IgD-negative memory B cell (primary cell): ENCODE results near the gene ZSCAN23. TPM values are rescaled to one million over a fixed set of nuclear protein-coding genes. Genes with fewer than 3 reads are reported as not detected.
"Not testable (repeated sequence)": the region's sequence is repeated elsewhere in the genome, so short reads cannot be mapped to it uniquely, and the experiment has no call there.

ENCODE experiments used
- H3K27ac Mint-ChIP-seq, 3 donors: one replicate each; pipeline ENCODE4 v1.8.0; 2020 to 2022; ENCODE audit warnings: mild to moderate bottlenecking in 3 of 3, mixed read lengths in 3 of 3, moderate library complexity in 1 of 3
- H3K27me3 Mint-ChIP-seq: one replicate; pipeline ENCODE4 v1.8.0; 2021; ENCODE audit warnings: mixed read lengths
- H3K36me3 Mint-ChIP-seq: one replicate; pipeline ENCODE4 v1.8.0; 2020; ENCODE audit warnings: mild to moderate bottlenecking, mixed read lengths
- H3K4me1 Mint-ChIP-seq, 3 donors: one replicate each; pipeline ENCODE4 v1.8.0; 2020 to 2022; ENCODE audit warnings: mixed read lengths in 3 of 3, mild to moderate bottlenecking in 1 of 3
- H3K4me3 Mint-ChIP-seq, 4 donors: one replicate each; pipeline ENCODE4 v1.8.0; 2020 to 2022; ENCODE audit warnings: mild to moderate bottlenecking in 4 of 4, mixed read lengths in 4 of 4, moderate library complexity in 3 of 4
- H3K9me3 Mint-ChIP-seq, 3 donors: one replicate each; pipeline ENCODE4 v1.8.0; 2020 to 2021; ENCODE audit warnings: mixed read lengths in 3 of 3, mild to moderate bottlenecking in 1 of 3
- polyA plus RNA-seq: library from polyadenylated mRNA; unstranded; fragments of 300-500 nt; fragmentation: Illumina TruSeq; gene quantifications from one replicate; pipeline ENCODE4 v1.2.3, GENCODE V29; 2021

The ZSCAN23 gene
- polyA plus RNA-seq, 1 donor from 2014 or later = 0.14 TPM

DNA sequence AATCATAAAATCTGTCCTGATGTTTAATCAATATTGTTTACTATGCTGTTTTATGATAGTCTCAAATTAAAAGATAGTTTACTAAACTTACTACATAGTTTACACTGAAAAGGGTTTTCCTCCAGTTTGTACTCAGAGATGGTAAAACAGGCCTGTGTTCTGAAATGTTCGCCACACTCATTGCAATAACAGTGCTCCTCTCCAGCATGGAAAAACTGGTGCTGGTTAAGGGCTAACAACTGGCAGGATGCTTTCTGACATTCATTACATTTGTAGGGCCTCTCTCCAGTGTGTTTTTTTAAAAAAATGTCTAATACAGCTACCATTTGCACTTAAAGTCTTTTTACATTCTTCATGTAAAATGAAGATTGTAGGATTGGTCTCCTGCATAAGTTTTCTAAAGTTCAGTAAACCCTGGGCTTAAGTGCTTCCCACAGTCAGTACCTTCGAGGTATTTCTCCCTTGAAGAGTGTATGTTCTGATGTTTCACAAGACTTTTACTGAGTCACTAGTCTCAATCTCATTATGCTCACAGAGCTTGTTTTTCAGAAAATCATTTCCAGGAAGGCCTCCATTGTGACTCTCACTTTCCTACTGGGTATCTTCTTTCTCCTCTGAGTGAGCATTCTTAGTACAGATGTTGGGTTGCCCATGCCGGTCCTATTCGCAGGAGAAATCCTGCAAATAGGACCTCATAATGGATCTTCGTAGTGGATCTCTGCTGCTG is 35.1 kb downstream of the ZSCAN23 start:
- Mint-ChIP-seq H3K27me3 (peaks cover 15% of the 10 kb centered on the region), H3K4me3 (no peak overlapping the region), H3K4me1 (no peaks in the 10 kb centered on the region), H3K27ac (no peak overlapping the region), H3K36me3 (no peaks in the 10 kb centered on the region), H3K9me3 (peaks cover 1 to 5% (median 4%) of the 10 kb centered on the region in 3 donors)

DNA sequence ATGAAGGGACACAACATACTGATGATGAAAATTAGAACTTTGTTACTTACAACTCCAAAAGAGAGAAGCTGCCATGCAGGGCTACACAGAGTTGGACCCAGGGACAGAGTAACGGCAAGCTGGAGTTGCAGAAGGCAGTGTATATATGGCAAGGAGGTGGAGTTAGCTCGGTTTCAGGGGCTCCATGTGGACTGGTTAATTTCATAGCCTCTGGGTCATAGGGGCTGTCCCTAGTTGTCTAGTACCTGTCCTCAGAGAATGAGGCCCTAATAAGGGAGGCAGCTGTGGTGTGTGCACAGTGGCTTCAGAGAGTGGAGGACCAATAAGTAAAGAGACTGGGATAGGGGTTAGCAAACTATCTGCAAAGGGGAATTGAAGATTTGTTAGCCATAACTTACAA is 35.9 kb downstream of the ZSCAN23 start:
- no peak overlapping the region for H3K27ac Mint-ChIP-seq
- peaks cover 1 to 5% (median 4%) of the 10 kb centered on the region in 3 donors for H3K9me3 Mint-ChIP-seq

DNA sequence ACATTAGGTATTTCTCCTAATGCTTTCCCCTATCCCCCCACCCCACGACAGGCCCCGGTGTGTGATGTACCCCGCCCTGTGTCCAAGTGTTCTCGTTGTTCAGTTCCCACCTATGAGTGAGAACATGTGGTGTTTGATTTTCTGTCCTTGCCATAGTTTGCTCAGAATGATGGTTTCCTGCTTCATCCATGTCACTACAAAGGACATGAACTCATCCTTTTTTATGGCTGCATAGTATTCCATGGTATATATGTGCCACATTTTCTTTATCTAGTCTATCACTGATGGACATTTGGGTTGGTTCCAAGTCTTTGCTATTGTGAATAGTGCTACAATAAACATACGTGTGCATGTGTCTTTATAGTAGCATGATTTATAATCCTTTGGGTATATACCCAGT is 39.4 kb downstream of the ZSCAN23 start:
- not testable (repeated sequence) for H3K27ac Mint-ChIP-seq, H3K4me1 Mint-ChIP-seq, H3K36me3 Mint-ChIP-seq, H3K9me3 Mint-ChIP-seq
- Mint-ChIP-seq H3K4me3 (peak overlapping the region in 1 of 4 donors; percentile 20), H3K27me3 (peaks cover 16% of the 10 kb centered on the region)

More for the DNA sequence above, 35.9 kb downstream of the ZSCAN23 start:
- H3K4me3 Mint-ChIP-seq = no peak overlapping the region
- H3K4me1 Mint-ChIP-seq = no peaks in the 10 kb centered on the region
- no peaks in the 10 kb centered on the region for H3K36me3 Mint-ChIP-seq
- peaks cover 14% of the 10 kb centered on the region for H3K27me3 Mint-ChIP-seq

DNA sequence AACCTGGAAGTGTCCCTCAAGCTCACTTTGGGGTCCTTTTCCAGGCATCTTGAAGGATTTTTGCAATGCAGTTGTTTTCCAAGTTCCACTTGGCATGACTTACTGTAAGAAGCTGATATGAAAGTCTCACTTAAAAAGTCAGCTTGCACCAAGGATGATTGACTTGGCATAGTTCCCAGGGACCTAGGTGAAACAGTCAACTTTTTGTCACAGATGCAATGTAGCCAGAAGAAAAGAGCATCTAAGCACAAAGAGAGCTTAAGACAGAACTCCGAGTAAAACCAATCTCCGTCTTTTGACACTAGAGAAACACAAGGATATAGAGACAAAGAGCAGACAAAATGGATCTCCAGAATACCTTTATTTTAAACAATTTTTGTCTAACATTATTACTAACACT is 41.1 kb downstream of the ZSCAN23 start:
- Mint-ChIP-seq H3K36me3 (peaks cover 6% of the 10 kb centered on the region), H3K27me3 (peaks cover 16% of the 10 kb centered on the region), H3K9me3 (peaks cover 1 to 4% (median 3%) of the 10 kb centered on the region in 3 donors), H3K4me3 (peak overlapping the region in 1 of 4 donors; percentile 22), H3K27ac (no peak overlapping the region), H3K4me1 (peaks cover 15 to 21% (median 17%) of the 10 kb centered on the region in 3 donors)

DNA sequence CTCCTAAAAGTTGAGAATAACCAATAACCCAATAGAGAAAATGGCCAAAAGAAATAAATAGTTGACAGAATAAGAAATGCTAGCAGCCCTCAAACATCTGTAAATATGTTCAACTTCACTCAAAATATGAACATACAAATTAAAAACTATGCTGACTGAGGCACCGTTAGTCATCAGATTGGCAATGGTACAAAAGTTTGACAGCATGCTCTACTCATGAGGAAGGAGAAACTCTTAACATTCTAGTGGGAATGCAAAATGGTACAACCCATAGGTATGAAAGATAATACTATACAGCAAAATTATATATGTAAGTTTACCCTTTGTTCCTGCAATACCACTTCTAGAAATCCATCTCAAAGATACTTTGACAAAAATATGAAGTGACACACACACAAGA is 42.1 kb downstream of the ZSCAN23 start:
- Mint-ChIP-seq H3K4me3 (peak overlapping the region in 2 of 4 donors; percentile 13 to 97), H3K36me3 (peaks cover 10% of the 10 kb centered on the region), H3K27ac (peak overlapping the region in 1 of 3 donors; percentile 26), H3K9me3 (peaks cover 1 to 4% (median 3%) of the 10 kb centered on the region in 3 donors), H3K4me1 (peaks cover 21 to 31% (median 27%) of the 10 kb centered on the region in 3 donors), H3K27me3 (peaks cover 16% of the 10 kb centered on the region)

DNA sequence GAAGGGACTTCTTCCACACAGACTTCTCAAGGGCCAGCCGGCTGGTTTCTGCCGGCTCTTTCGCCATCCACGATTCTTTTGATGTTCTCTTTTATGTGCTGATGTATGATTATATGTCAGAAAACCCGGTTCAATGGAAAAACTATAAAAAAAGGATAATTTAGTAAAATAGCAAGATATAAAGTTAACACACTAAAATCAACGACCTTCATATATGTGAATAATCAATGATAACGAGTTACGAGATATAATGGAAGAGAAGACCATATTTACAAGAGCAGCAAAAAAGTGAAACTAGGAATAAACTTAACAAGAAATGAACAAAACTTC is 43.2 kb downstream of the ZSCAN23 start:
- Mint-ChIP-seq H3K27ac (peak overlapping the region; percentile 92 to 97 (median 94)), H3K4me1 (peaks cover 24 to 42% (median 37%) of the 10 kb centered on the region in 3 donors), H3K27me3 (peaks cover 16% of the 10 kb centered on the region), H3K36me3 (peaks cover 10% of the 10 kb centered on the region), H3K4me3 (peak overlapping the region; percentile 93 to 97 (median 96)), H3K9me3 (peaks cover 1 to 4% (median 3%) of the 10 kb centered on the region in 3 donors)

DNA sequence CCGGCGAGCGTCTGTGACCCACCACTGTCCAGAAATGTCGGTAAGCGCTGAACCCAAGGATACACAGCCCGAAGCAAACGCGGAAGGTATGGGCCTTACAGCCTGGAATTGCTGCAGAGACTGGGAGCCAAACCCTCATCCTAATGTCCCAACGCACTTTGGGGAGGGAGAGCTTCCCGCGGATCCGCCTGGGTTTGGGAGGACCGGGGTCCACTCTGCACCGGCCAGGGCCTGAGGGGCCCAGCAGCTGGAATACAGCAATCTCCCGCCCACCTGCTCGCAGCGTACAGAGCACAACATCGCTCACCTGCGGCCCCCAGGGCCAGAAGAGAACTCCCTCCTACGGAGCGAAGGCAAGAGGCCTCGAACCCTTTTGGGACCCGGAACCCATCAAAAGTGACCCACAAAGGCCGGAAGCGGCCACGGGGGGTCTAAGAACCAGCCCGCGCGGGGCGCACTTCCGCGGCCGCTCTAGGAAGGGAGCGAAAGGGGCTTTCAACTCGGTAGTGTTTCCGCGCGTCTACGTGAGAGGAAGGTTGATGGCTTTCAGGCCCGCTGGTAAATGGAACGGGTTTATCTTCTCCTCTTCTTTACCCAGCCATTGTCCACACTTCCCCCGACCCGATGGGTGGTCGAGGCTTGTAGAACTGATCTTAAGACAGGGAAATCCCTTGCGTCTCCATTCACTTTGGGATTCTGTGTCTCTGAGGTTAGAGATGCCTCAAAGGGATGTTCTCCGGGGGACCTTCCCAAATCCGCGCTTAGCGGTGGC is 43.8 kb downstream of the ZSCAN23 start, which contains the start of gene ZSCAN12:
ZSCAN12 (minus strand) TSS at position 398 of the 772 bp plus-strand sequence. CDS start 1,342 bp downstream, outside the sequence.
- H3K36me3 Mint-ChIP-seq = peaks cover 10% of the 10 kb centered on the region
- H3K9me3 Mint-ChIP-seq = peaks cover 1 to 4% (median 3%) of the 10 kb centered on the region in 3 donors
- peaks cover 24 to 43% (median 39%) of the 10 kb centered on the region in 3 donors for H3K4me1 Mint-ChIP-seq
- H3K4me3 Mint-ChIP-seq = peak within 1 kb of the TSS; percentile 93 to 97 (median 96)
- H3K27ac Mint-ChIP-seq = peak within 1 kb of the TSS; percentile 92 to 97 (median 94)
- peaks cover 14% of the 10 kb centered on the region for H3K27me3 Mint-ChIP-seq

DNA sequence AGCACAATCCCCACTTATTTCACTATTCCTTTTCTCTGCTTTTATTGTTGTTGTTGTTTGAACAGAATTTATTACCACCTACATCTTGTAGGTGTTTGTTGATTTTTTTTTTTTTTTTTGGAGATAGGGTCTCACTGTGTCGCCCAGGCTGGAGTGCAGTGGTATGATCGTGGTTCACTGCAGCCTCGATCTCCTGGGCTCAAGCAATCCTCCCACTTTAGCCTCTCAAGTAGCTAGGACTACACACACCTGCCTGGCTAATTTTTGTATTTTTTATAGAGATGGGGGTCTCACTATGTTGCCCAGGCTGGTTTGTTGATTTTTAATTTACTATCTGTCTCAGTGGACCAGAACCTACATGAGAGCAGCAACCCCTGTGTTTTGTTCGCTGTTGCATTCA is 47.4 kb downstream of the ZSCAN23 start:
- Mint-ChIP-seq H3K4me1 (peaks cover 30 to 44% (median 43%) of the 10 kb centered on the region in 3 donors), H3K9me3 (peaks cover 0 to 10% (median 3%) of the 10 kb centered on the region in 3 donors), H3K27ac (no peak overlapping the region), H3K27me3 (peaks cover 1% of the 10 kb centered on the region), H3K4me3 (no peak overlapping the region), H3K36me3 (peaks cover 12% of the 10 kb centered on the region)

DNA sequence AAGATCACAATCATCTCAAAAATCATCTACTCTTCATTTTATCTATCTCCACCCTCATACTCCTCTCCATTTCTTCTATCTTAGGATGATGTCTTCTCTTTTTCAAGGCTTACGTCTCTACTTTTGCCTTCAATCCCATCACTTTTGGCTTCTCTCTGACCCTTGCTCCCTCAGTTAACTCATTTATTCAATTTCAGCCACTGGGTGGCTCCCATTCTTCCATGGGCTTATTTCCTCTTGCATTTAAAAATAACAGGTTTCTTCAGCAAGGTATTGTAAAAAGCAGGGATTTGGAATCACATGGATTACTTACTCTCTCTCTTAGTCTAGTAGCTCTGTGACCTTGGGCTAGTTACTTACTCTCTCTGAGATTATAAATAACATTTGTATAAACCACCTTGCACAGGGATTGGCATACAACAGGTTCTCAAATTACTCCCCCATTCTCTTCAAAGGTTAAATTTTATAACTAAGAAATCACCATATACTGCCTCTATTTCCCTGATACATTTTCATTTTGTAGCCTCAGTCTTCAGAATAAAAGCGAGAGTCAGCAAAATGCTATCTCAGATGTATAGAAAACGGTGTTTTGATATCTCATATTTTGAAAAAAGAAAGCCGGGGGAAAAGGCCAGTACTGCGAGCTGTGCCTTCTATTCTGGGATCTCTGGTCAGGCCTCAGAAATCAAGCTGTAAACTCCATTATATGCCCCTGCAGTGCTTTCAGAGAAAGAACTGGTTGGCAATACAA is 49.2 kb downstream of the ZSCAN23 start:
- Mint-ChIP-seq H3K27ac (no peak overlapping the region), H3K36me3 (peaks cover 12% of the 10 kb centered on the region)

DNA sequence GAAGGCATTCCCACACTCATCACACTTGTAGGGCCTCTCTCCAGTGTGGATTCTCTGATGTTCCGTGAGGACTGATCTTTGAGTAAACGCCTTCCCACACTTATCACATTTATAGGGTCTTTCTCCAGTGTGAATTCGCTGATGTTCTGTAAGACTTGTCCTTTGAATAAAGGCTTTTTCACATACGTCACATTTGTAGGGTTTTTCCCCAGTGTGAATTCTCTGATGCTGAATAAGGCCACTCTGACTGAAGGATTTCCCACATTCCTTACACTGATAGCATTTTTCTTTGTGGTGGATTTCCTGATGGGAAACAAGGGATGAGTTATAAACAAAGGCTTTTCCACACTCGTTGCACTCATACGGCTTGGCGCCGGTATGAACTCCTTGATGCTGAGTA is 52.6 kb downstream of the ZSCAN23 start:
- Mint-ChIP-seq H3K27me3 (no peaks in the 10 kb centered on the region), H3K4me1 (peaks cover 7 to 13% (median 11%) of the 10 kb centered on the region in 3 donors), H3K9me3 (peaks cover 0 to 7% (median 1%) of the 10 kb centered on the region in 3 donors), H3K27ac (no peak overlapping the region), H3K4me3 (no peak overlapping the region), H3K36me3 (peaks cover 10% of the 10 kb centered on the region)

More for the DNA sequence above, 49.2 kb downstream of the ZSCAN23 start:
- Mint-ChIP-seq H3K4me3 (no peak overlapping the region), H3K4me1 (peaks cover 24 to 40% (median 35%) of the 10 kb centered on the region in 3 donors), H3K27me3 (no peaks in the 10 kb centered on the region), H3K9me3 (peaks cover 0 to 7% (median 1%) of the 10 kb centered on the region in 3 donors)

DNA sequence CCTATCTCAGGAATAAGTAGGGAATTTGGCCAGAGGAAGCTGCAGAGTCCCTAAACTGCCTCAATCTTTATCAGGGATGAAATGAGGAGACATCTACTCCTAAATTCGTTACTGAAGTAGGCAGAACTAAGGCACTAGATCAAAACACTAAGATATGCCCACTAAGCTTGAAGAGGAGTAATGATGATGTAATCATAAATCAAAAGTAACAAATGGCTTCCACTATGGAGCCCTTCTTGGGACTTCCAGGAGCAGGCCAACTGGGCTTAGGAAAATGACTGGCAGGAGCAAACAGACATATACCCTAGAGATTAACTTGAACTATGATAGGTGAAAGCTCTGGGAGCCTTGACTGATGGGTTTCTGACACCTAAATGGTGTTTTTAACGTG is 59.2 kb downstream of the ZSCAN23 start:
- H3K27ac Mint-ChIP-seq = no peak overlapping the region
- no peaks in the 10 kb centered on the region for H3K9me3 Mint-ChIP-seq
- peaks cover 13 to 21% (median 15%) of the 10 kb centered on the region in 3 donors for H3K4me1 Mint-ChIP-seq
- no peak overlapping the region for H3K4me3 Mint-ChIP-seq
- peaks cover 24% of the 10 kb centered on the region for H3K36me3 Mint-ChIP-seq
- no peaks in the 10 kb centered on the region for H3K27me3 Mint-ChIP-seq

DNA sequence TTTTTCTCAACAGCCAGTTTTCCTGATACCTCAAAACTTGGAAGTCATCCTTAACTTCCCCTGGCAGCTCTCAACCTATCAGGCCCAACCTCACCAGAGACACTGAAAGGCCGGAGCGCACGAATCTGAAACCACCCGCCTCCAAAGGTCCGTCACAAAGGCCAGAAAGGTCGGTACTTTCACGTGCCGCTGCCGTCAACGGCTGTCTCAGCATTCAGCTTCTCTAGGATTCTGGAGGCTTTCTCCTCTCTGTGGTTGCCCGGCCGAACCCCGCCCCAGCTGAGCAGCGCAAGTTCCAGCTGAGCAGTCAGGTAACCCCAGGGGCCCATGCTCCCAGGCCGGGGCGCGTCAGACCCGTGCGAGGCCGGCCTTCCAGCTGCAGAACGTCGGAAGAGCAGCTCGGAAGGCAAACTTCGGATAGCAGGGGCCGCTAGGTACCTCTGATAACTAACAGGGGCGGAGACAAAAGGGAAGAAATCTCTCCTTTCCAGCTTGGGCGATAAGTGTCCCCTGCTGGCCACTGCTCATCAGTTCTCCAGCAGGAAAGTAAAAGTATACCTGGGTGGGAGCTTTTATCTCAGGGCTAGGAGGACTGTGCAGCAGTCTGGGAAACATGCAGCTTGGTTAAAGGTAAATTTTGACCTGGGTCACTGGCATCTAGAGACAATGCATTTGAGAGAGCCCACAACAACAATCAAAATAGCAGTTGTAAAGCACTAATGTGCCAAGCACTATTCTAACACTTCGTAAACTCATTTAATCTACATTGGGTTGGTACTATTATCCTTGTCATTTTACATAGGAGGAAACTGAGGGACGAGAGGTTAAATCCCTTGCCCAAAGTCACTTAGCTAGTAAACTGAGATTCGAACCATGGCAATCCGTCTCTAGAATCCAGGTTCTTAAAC is 59.8 kb downstream of the ZSCAN23 start:
- Mint-ChIP-seq H3K4me1 (peaks cover 12 to 21% (median 15%) of the 10 kb centered on the region in 3 donors), H3K4me3 (peak overlapping the region; percentile 80 to 97 (median 90)), H3K36me3 (peaks cover 24% of the 10 kb centered on the region), H3K27ac (peak overlapping the region; percentile 64 to 98 (median 73)), H3K27me3 (no peaks in the 10 kb centered on the region), H3K9me3 (no peaks in the 10 kb centered on the region)
